GM18867 (cell line): ENCODE data around the gene C1QTNF2.

Source experiments
- ATAC-seq: cut with Tn5 transposase; IDR thresholded peaks from one replicate; pipeline ENCODE4 v1.9.1; 2021; ENCODE audit warnings: mild to moderate bottlenecking, moderate library complexity; ENCODE audit not compliant: unreplicated experiment

The C1QTNF2 gene

DNA sequence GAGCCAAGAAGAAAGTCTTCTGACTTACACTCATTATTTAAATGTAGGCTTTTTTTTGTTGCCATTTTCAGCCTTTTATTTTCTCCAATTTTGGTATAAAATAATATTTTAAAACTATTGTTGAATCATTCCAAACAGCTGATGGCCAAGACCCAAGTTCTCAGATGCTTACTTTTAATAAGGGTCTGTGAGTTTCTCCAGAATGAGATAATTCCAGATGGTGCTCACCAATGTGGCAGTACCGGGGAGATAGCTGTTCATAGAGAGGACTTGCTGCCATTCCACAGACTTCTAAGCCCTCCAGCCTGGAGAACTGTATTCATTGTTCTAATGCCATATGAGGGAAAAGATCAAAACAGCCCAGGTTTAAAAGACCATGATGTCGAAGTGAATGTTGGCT lies 5.3 kb upstream of the C1QTNF2 start:
- no peak for ATAC-seq

DNA sequence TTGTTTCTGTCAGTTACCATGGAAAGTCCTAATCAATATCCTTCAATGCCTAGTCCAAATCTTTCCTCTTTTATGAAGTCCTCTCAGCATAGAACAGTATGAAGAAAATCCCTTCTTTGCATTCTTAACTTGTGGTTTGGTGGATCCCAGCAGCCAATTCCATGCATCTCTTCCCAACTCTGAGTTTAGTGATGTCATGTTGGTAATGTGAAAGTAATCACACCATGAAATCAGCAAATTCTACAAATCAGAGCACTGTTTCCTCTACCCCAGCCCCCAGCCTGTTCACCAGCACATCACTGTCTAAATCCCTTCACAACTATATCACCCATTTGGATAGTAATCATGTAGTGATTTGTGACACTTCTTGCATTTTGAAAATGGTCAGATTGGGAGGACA lies 4.7 kb upstream of the C1QTNF2 start:
- no peak for ATAC-seq

DNA sequence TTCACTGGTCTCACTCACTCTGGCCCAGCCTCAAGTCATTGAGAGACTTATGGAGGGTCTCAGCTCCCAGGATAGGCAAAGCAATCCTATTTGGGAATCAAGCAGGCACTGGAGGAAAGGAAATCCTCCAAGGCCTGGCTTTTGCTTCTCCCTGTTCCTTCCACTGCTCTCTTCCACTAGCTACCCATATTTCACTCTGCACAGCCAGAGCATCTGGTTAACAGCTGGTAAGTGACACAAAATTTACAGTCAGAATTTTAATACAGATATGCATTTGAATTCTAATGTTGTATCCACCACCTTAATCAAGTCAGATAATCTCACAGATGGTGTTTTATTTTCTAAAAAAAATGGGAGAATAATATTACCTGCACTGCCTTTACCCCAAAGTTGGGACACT lies 868 bp upstream of the C1QTNF2 start:
- ATAC-seq, result no peak

DNA sequence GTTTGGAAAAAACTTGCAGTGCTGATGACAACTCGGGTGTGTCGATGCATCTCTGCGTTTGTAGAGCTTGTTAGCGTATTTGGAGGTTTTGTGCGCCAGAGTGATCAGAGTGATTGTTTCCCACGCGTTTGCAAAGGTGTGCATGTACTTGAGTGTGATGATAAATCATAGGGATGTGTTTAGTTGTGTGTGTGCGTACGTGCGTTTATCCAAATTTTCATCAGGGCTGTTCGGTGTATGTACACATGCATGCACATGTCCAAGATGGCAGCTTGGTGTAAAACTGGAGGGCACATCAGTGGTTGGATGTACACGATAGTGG lies 248 bp upstream of the C1QTNF2 start:
- no peak for ATAC-seq

DNA sequence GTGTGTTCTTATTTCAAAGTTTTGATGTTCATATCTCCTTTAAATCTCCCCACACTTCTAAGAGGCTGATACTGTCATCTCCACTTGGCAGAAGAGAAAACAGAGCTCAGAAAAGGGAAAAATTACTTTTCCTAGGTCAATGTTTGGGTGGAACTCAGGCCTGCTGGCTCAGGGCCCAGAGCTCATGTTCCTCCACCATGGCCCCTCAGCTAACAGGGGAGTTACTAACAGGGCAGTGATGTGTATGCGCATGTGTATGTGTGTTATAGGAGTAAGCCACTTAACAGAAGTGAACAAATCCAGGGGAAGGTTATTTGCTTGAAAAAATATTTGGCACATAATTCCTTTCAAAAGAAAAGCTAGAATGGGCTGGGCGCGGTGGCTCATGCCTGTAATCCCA lies 2.5 kb downstream of the C1QTNF2 start:
- ATAC-seq, result no peak

DNA sequence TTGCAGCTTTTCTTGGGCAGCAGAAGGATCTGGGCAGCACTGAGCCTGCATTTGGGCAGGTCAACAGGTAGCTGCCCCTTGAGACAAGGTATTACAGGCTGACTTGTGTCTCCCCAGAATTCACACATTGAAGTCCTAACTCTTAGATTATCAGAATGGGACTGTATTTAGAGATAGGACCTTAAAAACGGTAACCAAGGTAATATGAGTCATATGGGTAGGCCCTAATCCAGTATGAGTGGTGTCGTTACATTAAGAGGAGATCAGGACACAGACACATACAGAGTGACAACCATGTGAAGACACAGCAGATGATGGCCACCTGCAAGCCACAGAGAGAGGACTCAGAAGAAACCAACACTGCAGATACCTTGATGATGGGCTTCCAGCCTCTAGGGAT lies 3.2 kb downstream of the C1QTNF2 start:
- ATAC-seq, result no peak

DNA sequence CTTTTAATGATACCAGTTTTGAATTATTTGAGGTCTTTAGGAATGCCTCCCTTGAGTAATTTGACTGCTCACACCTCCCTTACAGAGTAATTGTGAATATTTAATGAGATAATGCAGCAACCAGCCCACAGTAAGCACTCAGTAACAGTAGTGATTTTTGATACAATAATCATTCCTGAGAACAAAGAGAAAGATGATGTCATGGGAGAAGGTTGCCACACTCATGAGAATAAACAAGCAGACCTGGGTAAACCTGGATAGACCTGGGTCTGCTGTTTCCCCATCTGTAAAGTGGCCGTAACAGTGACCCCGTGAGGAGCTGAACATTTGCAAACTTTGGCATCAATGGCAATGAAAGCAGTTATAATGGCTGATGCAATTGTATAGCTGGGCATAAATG lies 4.2 kb downstream of the C1QTNF2 start:
- no peak for ATAC-seq

DNA sequence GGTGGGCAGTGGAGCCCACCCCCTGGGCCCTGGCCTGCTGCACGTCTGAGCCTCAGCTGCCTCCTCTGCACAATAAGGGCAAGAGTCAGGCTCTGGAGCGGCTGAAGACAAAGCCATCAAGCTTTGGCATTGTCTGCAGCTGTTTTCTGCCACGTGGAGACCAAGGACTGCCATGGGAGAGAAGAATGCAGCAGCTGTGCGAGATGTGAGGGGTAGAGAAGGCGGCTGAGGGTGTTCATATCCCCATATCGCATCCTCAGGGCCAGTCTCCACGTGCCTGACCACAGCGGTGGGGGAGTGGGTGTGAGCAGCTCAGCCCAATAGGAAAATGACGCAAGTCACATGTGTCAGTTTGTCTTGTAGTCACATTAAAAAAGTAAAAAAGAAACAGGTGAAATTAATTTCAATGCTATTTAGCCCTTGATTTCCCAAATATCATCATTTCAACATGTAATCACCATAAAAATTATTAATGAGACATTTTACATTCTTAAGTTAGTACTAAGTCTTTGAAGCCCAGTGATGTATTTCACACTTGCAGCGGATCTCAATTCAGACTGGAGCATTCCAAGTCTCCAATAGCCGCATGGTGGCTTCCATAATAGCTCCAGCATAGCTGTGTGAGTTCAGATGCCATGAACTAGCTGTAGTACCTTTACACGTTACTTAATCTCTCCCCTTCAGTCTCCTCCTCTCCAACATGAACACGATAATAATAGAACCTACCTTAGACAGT lies 6.6 kb downstream of the C1QTNF2 start:
- no peak for ATAC-seq

DNA sequence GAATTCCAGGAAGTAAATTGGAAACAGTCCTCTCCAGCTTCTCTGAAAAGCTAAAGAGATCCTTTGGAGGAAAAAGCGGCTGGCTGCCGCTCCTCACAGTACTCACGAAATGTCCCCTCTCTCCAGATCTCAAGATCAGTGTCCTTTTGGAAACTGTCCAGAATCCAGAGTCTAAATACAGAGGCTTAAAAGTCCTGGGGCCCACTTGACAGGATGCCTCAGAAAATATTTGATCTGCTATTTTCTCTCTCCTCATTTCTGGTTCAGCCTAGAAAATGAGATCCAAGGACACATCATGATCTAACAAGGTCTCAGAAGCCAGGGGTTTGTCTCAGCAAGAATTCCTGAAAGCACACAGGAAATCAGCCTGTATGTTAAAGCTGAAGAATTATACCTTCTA lies 7.2 kb downstream of the C1QTNF2 start:
- ATAC-seq, result no peak

DNA sequence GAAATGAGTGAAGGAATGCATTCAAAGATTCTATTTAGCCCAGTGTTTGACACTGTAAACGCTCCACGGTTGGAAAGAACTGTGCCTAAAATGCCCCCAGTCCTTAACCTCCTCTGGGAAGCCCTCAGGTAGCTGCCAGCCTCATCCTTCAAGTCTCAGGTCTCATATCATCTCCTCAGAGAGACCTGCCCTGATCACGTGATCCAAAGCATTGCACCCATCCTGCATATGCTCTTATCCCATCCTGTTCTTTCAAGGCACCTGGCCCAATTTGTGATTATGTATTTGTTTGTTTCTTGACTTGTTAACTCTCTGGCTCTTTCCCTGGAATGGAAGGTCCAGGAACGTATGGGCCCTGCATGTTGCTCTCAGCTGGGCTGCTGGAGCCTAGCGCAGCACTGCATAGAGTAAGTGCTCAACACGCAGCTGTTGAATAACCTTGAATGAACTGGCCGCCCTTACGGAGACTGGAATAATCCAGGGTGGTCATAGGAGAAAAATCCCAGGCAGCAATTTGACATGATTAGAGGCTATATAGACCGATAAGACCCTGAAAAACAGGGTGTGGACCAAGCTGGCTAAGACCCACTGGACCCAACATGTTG lies 8.7 kb downstream of the C1QTNF2 start:
- ATAC-seq, result no peak

DNA sequence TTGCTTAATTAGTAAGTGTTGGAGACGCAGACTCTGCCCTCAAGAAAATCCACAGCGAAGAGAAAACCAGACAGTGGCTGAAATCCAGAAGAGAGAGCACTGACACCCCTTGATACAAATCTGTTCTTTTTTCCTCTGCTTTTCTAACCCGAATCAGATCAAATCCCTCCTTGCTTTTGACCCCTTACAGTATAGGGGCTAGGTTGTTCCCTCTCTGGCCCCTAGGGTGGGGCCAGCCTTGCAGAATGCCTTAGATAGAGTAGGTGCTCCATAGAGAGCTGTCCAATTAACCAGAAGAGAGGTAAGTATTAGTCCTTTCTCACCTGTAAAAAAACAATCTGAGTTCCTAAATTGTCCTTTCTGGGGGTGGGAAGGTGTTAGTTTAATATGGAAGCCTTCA lies 10.1 kb downstream of the C1QTNF2 start:
- no peak for ATAC-seq

DNA sequence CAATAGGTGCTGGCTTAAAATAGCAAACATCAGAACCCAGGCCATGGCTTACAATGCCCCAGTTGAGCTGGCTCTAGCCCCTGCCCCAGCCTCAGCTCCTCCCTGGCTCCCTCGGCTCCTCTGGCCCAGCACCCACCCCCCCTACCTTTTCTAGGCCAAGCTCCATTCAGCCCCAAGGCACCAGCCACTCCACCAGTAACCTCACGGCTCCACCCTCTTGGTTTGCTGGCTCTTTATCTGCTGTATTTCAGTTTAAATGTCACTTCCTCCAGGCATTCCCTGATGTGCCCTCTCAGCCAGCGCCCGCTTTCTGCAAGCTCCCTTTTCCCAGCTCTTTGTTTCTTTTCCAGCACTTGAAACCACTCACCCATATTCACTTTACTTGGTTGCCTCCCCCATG lies 10.6 kb downstream of the C1QTNF2 start:
- no peak for ATAC-seq

DNA sequence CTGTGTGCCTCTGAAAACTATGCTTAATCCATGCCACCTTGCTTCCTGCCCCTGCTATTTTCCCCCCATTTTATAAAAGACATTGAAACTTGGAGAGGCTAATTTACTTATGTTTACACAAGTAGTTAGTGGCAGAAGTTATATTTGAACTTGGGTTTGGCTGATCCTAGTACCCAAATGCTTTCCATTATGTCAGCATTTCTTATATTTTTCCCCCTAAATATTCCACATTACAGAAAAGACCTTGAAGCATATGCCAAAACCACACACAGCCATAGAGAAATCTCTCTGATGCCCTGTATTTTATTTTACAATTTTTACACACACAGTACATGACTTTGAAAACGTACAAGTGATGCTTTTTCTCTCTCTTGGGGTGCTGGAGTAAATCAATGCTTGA lies 11.2 kb downstream of the C1QTNF2 start:
- no peak for ATAC-seq

DNA sequence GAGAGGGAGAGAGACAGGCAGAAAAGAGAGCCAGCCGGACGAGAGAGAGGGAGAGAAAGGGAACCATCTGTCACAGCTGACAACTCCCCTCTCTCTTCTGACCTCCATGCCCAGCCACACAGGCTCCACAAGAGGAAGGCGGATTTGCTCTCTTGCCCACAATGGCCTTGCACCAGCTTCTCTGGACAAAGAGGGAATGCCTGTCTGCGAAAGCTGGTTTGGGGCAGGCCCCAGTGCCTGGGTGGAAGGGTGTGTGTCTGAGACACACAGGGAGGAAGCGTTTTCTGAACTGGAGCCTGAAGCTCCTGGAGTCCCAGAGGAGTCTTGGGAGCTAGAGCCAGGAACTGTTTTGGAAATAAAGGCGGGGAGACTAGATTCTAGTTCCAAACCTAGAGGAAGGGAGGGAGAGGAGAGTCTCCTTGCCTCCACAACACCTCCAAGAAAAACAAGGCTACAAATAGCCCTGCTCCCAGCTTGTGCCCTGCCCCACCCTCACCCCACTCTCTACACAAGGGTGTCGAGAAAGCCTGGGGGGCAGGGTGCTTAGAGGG lies 12.5 kb downstream of the C1QTNF2 start:
- no peak for ATAC-seq

DNA sequence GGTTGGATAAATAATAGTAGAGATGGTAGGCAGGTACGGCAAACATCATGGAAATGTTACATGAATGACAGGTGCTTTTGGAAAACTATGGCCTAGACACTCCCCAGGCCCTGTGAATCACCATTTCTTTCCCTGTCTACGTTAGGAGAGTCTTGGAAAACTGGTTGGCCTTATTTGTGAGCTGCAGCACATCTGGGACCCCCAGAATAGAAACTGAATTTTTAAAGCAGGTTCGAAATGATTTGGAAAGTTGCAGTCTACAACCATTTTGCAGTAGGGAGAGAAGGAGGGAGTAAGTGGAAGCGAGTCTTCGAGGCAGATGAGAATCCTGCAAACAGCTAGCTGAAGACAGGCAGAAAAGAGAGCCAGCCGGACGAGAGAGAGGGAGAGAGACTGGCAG lies 13.0 kb downstream of the C1QTNF2 start:
- ATAC-seq, result no peak

DNA sequence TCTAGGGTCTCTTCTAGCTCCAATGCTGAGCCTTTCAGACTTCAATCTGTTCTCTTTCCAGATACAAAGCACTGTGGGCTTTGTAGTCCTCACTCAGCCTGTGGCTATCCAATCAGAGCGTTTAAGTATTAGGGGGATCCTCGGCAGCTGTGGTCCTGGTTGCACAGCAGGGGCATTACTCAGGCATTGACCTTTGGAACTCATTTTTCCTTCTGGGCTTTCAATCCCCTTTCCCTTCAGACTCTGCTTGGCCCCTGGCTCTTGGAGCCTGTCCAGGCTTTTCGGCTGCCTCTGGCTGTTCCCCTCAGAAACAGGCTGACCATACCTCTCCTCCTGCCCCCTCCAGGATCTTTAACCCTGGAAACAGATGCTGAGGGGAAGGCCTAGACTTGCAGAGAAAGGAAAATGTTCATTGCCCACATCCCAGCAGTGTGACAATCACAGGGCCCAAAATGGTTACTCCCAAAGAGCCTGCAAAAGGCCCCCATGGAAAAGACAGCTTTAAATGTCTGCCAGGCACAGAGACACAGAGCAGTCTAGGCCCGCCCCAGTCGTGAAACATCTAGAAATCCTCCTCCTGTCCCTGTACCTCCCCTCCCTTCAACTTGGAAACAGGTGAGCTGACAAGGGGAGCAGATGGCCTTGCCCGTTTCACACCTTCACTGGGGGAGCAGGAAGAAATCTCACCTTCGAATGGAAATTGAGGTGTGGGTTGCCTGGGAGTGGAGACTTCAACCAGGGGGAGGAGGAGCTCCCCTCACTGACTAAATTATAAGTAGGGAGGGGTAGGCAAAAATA lies 13.7 kb downstream of the C1QTNF2 start:
- ATAC-seq, result no peak

DNA sequence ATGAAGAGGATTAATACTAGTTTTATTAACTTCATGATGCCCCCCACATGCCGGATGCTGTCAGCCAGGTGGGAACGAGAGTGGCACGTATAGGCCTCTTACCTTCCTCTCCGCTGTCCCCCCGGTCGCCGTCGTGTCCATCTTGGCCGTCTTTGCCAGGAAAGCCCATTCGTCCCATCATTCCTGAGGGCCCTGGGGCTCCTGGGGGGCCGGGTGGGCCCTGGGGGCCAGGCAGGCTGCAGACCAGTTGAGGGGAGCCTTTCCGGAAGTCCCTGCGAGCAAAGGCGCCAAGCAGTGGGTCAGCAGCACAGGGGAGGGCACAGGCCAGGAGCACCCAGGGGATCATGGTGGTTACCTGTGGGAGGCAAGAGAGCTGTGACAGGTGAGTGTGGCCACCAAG lies 15.8 kb downstream of the C1QTNF2 start:
- ATAC-seq, result no peak

DNA sequence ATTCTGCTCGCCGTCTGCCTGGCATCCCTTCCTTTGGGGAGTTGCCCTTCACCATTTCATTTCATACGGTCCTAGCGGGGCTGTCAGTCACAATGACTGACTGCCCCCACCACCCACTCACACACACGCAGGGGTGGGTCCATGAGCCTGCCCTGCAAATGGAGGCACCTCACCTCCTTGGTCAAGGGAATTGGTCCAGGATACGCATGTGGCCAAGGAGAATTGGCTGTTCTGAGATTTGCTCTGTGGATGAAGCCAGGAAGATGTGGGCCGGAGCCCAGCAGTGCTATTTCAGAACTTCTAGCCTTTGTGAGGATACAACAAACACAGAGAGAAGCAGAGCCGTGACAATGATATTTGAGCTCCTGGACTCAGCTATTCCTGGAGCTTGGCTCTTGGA lies 17.0 kb downstream of the C1QTNF2 start:
- ATAC-seq, result no peak

DNA sequence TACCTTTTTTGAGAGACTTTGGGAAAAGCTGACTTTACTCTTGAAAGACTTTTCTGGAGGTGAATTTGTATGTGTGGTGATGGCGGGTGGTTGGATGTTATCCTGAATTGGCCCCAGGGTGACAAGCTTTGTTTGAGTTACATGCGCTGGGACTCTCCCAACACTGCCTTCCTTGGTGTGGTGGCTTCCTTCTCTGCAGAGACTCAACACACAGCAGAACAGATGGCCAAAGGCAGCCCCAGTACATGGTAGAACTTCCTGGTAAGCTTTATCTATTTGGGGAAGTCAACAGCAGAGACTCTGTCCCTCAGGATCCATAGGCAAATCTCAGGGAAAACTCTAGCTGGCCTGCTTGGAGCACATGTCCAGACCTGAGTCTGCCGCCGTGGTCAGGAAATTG lies 18.1 kb downstream of the C1QTNF2 start:
- no peak for ATAC-seq

DNA sequence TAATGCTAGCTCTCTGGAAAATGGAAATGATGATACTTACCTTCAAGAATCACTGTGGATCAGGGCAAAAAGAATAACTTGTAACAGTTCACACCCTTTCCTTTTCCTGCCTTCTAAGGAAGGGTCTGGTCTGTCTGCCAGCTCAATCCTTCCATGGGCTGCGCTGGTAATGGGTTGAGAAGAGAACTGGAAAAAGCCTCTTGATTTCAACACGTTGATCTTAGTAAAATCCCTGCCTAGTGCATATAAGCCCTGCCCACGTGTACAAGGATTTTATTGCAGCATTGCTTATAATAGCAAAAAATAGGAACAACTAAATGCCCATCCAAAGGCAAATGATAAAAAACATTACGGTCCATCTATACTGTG lies 20.5 kb downstream of the C1QTNF2 start:
- no peak for ATAC-seq

DNA sequence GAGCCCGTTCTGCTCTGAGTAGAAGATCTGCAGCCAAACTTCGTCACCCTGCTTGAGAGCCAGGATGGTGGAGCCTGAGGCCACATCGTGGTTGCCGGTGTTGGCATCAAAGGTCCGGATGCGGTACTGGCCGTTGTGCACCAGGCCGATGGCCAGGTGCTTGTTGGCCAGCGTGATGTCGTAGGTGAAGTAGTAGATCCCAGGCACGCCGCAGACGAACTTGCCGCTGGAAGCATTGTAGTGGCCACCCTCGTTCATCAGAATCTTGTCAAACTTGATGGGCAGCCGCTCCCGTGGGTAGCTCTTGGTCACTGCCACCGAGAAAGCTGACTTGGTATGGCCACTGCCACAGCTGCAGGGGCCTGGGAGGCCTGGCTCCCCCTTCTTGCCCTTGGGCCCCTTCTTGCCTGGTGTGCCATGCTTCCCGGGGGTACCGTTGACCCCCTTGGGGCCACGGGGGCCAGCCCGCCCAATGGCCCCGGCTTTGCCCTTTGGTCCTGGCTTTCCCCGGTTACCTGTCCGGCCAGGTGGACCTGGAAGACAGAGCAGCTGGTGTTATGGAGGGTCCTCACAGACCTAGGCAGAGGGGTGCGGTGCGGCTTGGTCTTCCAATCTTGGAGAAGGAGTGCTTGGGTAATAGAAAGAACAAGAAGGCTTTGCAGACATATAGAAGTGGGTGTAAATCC lies 21.0 kb downstream of the C1QTNF2 start:
- no peak for ATAC-seq

DNA sequence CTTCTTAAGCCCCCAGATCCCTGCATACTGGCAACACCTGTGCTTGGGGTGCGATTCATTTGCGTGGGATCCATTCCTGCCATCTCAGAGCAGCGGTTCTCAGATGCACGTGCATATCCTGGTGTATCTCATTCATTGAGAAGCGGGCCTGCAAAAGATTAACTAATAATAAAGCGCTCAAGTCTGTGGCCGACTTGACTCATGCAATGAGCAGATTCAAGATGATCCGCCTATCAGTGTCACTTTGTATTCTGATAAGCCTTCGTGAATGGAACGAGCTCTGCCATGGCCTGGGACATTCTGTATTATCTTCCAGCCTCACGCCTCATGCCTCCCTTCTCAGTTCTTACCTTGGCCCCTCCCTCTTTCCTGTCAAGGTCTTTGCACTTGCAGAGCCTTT lies 22.3 kb downstream of the C1QTNF2 start:
- no peak for ATAC-seq
